IMR-90 (cell line): ENCODE results near the gene GDPD5. TPM values are rescaled to one million over a fixed set of nuclear protein-coding genes. Genes with fewer than 3 reads are reported as not detected.

Experiments
- ATAC-seq: fragments of 200-7000 bp; cut with Tn5 transposase; 2 replicates; pipeline ENCODE4 v1.9.1; 2020; ENCODE audit warnings: low read depth, mild to moderate bottlenecking, moderate library complexity
- BruUV-seq: library from RNA; stranded (reverse); fragments of 400-500 nt; replicated peaks from 2 replicates; lab custom pipeline; 2021; lab: Mats Ljungman, UMichigan
- CTCF ChIA-PET: fragments of 300-600 bp; formaldehyde crosslinking; extraction: SDS; loops from one replicate; lab custom pipeline; 2021; ENCODE audit warnings: antibody characterized with exemption; lab: Yijun Ruan, JAX
- POLR2A ChIA-PET: fragments of 300-600 bp; sonication (Branson Sonifier 250); formaldehyde crosslinking; loops from one replicate; lab custom pipeline; 2022; ENCODE audit warnings: antibody characterized with exemption; ENCODE audit not compliant: unreplicated experiment; lab: Charles Lee
- DNase-seq: peaks from one replicate; pipeline ENCODE4 v3.0.0; 2013
- H2AFZ ChIP-seq: replicated peaks from 2 replicates; pipeline ENCODE3; 2013; ENCODE audit warnings: low read length, mild to moderate bottlenecking; ENCODE audit not compliant: poor library complexity
- H2AK5ac ChIP-seq: 2 replicates; pipeline ENCODE4 v1.6.1; 2013; ENCODE audit warnings: low read depth, low read length, inconsistent platforms
- H2AK9ac ChIP-seq: replicated peaks from 2 replicates; pipeline ENCODE3; 2013; ENCODE audit warnings: mild to moderate bottlenecking, low read depth, low read length, moderate library complexity; ENCODE audit not compliant: poor library complexity
- H2BK120ac ChIP-seq: 2 replicates; pipeline ENCODE4 v1.6.1; 2013; ENCODE audit warnings: low read depth, low read length, inconsistent platforms
- H2BK15ac ChIP-seq: 3 replicates; pipeline ENCODE4 v1.6.1; 2013; ENCODE audit warnings: low read depth, low read length, inconsistent platforms
- H2BK20ac ChIP-seq: 2 replicates; pipeline ENCODE4 v1.6.1; 2013; ENCODE audit warnings: low read depth, mild to moderate bottlenecking, inconsistent platforms, low read length, moderate library complexity
- H2BK5ac ChIP-seq: 2 replicates; pipeline ENCODE4 v1.6.1; 2013; ENCODE audit warnings: mild to moderate bottlenecking, low read depth, low read length, inconsistent platforms; ENCODE audit not compliant: poor library complexity, severe bottlenecking
- H3K14ac ChIP-seq: replicated peaks from 2 replicates; pipeline ENCODE4 v1.6.1; 2013; ENCODE audit warnings: low read depth, low read length, inconsistent platforms
- H3K18ac ChIP-seq: 2 replicates; pipeline ENCODE4 v1.6.1; 2013; ENCODE audit warnings: low read depth, low read length, control low read depth
- H3K23ac ChIP-seq: 2 replicates; pipeline ENCODE4 v1.6.1; 2013; ENCODE audit warnings: low read depth, low read length, inconsistent platforms
- H3K27ac ChIP-seq: 2 replicates; pipeline ENCODE4 v1.5.1; 2013; ENCODE audit warnings: mild to moderate bottlenecking, control low read depth, low read length; ENCODE audit not compliant: insufficient read depth
- H3K27me3 ChIP-seq: 2 replicates; pipeline ENCODE4 v1.6.1; 2013; ENCODE audit warnings: low read length; ENCODE audit not compliant: control insufficient read depth, insufficient read depth
- H3K36me3 ChIP-seq: 2 replicates; pipeline ENCODE4 v1.6.1; 2013; ENCODE audit warnings: low read length, mixed read lengths; ENCODE audit not compliant: control insufficient read depth, insufficient read depth
- H3K4ac ChIP-seq: 2 replicates; pipeline ENCODE4 v1.6.1; 2013; ENCODE audit warnings: low read depth, low read length, inconsistent platforms
- H3K4me1 ChIP-seq: 2 replicates; pipeline ENCODE4 v1.6.1; 2013; ENCODE audit warnings: low read length, mixed read lengths; ENCODE audit not compliant: control insufficient read depth, insufficient read depth
- H3K4me2 ChIP-seq: 2 replicates; pipeline ENCODE4 v1.6.1; 2013; ENCODE audit warnings: low read depth, mild to moderate bottlenecking, control low read depth, low read length, moderate library complexity
- H3K4me3 ChIP-seq: 2 replicates; pipeline ENCODE4 v1.5.1; 2013; ENCODE audit warnings: low read depth, mild to moderate bottlenecking, control low read depth, low read length, moderate library complexity; ENCODE audit not compliant: insufficient read depth
- H3K56ac ChIP-seq: 2 replicates; pipeline ENCODE4 v1.6.1; 2013; ENCODE audit warnings: low read length, inconsistent platforms; ENCODE audit not compliant: insufficient read depth; ENCODE audit errors: extremely low read depth
- H3K79me1 ChIP-seq, 2 experiments: 2 replicates each; pipeline ENCODE4 v1.6.1; 2013; ENCODE audit warnings: low read length in 2 of 2, inconsistent platforms in 1 of 2, low read depth in 1 of 2
- H3K9ac ChIP-seq: 2 replicates; pipeline ENCODE4 v1.6.1; 2013; ENCODE audit warnings: low read depth, low read length, control low read depth
- H3K9me1 ChIP-seq: 2 replicates; pipeline ENCODE4 v1.6.1; 2013; ENCODE audit warnings: low read length, inconsistent platforms; ENCODE audit not compliant: insufficient read depth
- H3K9me3 ChIP-seq: 2 replicates; pipeline ENCODE4 v1.6.1; 2013; ENCODE audit warnings: low read length; ENCODE audit not compliant: control insufficient read depth, insufficient read depth
- H4K20me1 ChIP-seq: 2 replicates; pipeline ENCODE4 v1.6.1; 2013; ENCODE audit warnings: low read length, inconsistent platforms; ENCODE audit not compliant: insufficient read depth
- H4K5ac ChIP-seq: 2 replicates; pipeline ENCODE4 v1.6.1; 2013; ENCODE audit warnings: mild to moderate bottlenecking, low read depth, low read length, control low read depth
- H4K8ac ChIP-seq, 2 experiments: 2 replicates each; pipeline ENCODE4 v1.6.1; 2013; ENCODE audit warnings: low read depth in 2 of 2, low read length in 2 of 2, control low read depth in 1 of 2, inconsistent platforms in 1 of 2
- H4K91ac ChIP-seq: 2 replicates; pipeline ENCODE4 v1.6.1; 2013; ENCODE audit warnings: low read depth, low read length, inconsistent platforms; ENCODE audit not compliant: insufficient read depth
- BHLHE40 ChIP-seq: fragments of 150-350 bp; IDR thresholded peaks from 2 replicates; pipeline ENCODE4 v1.6.1; 2016; ENCODE audit warnings: mild to moderate bottlenecking, low read depth, low read length
- CEBPB ChIP-seq: IDR thresholded peaks from 2 replicates; pipeline ENCODE4 v1.6.1; 2012; ENCODE audit warnings: low read depth, low read length, improper control_type of control experiment
- CHD1 ChIP-seq: IDR thresholded peaks from 2 replicates; pipeline ENCODE4 v1.6.1; 2012; ENCODE audit warnings: low read depth, low read length, improper control_type of control experiment
- ELK1 ChIP-seq: fragments of 150-350 bp; IDR thresholded peaks from 2 replicates; pipeline ENCODE4 v1.6.1; 2016; ENCODE audit warnings: low read depth, mild to moderate bottlenecking, low read length, moderate library complexity, borderline replicate concordance
- FOS ChIP-seq: fragments of 150-350 bp; IDR thresholded peaks from 2 replicates; pipeline ENCODE4 v1.6.1; 2016; ENCODE audit warnings: low read depth, low read length
- MAZ ChIP-seq: IDR thresholded peaks from 2 replicates; pipeline ENCODE4 v1.6.1; 2012; ENCODE audit warnings: low read depth, mild to moderate bottlenecking, low read length, improper control_type of control experiment, moderate library complexity, borderline replicate concordance
- MXI1 ChIP-seq: IDR thresholded peaks from 2 replicates; pipeline ENCODE4 v1.6.1; 2012; ENCODE audit warnings: low read depth, mild to moderate bottlenecking, low read length, moderate library complexity, borderline replicate concordance
- NFE2L2 ChIP-seq: fragments of 150-350 bp; IDR thresholded peaks from 2 replicates; pipeline ENCODE4 v1.6.1; 2016; ENCODE audit warnings: low read depth, mild to moderate bottlenecking, low read length
- RFX5 ChIP-seq: IDR thresholded peaks from 2 replicates; pipeline ENCODE4 v1.8.0; 2012; ENCODE audit warnings: low read depth, mild to moderate bottlenecking, low read length, moderate library complexity
- SMC3 ChIP-seq: fragments of 150-350 bp; IDR thresholded peaks from 2 replicates; pipeline ENCODE4 v1.6.1; 2016; ENCODE audit warnings: low read depth, mild to moderate bottlenecking, antibody characterized with exemption, low read length, moderate library complexity
- USF2 ChIP-seq: fragments of 150-350 bp; IDR thresholded peaks from 2 replicates; pipeline ENCODE4 v1.6.1; 2017; ENCODE audit warnings: mild to moderate bottlenecking, antibody characterized with exemption, low read length, low read depth
- WGBS, 2 experiments: methylation state at CpG; one replicate each; pipeline versions ENCODE4 v1.1.5 to v1.1.7; 2013; ENCODE audit warnings: missing lambda C conversion rate in 2 of 2; ENCODE audit not compliant: insufficient read length in 1 of 2; ENCODE audit errors: extremely low coverage in 2 of 2; 5-methylcytosine and 5-hydroxymethylcytosine counted together
- dilution Hi-C: fragments of 300-500 bp; cut with HindIII; formaldehyde crosslinking; loops from one replicate; pipeline ENCODE4 v1.14.3; 2018; ENCODE audit warnings: low sequenced_read_pairs; ENCODE audit not compliant: unreplicated experiment
- in situ Hi-C: fragments of 300-500 bp; cut with MboI; formaldehyde crosslinking; loops from 3 replicates; pipeline ENCODE4 v1.14.3; 2019; ENCODE audit warnings: low sequenced_read_pairs, inconsistent platforms, mixed read lengths
- intact Hi-C: fragments of 100-400 bp; cut with micrococcal nuclease; formaldehyde crosslinking; loops from 2 replicates; pipeline ENCODE4 v1.10.0; 2022
- polyA plus RNA-seq, 3 experiments: library from polyadenylated mRNA; depleted of rRNA; stranded (reverse); fragments of >200 nt; gene quantifications; 2 replicates each; pipeline ENCODE4 v1.2.3, GENCODE V29; 2012; ENCODE audit warnings: low replicate concordance in 1 of 3
- total RNA-seq: library from RNA; depleted of rRNA; stranded (reverse); fragments of >200 nt; gene quantifications from 2 replicates; pipeline ENCODE4 v1.2.3, GENCODE V29; 2012

Gene GDPD5
- total and polyA plus RNA-seq, 2 of the 4 experiments (the other 2 are of a cell fraction) = 2.0 to 7.9 TPM

GRCh38 chr11:75481223-75481921 lies 44.4 kb downstream of the GDPD5 start:
- H3K36me3 ChIP-seq = no peaks in the 10 kb centered on the region
- no peak overlapping the region for H3K4ac ChIP-seq
- H4K5ac ChIP-seq = no peak overlapping the region
- intact Hi-C loops (no loop called here), dilution Hi-C loops (no loop called here), in situ Hi-C loops (no loop called here)
- peaks cover 2% of the 10 kb centered on the region; the same call in 1 of the 2 replicates for H3K9me1 ChIP-seq
- H2AK5ac ChIP-seq = no peak overlapping the region
- H3K23ac ChIP-seq = no peak overlapping the region
- ATAC-seq = no peak
- no peak overlapping the region for H4K91ac ChIP-seq
- no peak overlapping the region for H3K4me3 ChIP-seq
- H3K56ac ChIP-seq = no peak overlapping the region
- no peaks in the 10 kb centered on the region for H3K79me1 ChIP-seq
- no peak for TF ChIP-seq USF2
- TF ChIP-seq RFX5 = no peak
- TF ChIP-seq SMC3 = no peak
- no peak for TF ChIP-seq MAZ
- no peak for TF ChIP-seq CHD1
- no peak for TF ChIP-seq MXI1
- no peak for TF ChIP-seq FOS
- no peak for TF ChIP-seq BHLHE40
- no peak for TF ChIP-seq NFE2L2
- TF ChIP-seq CEBPB = no peak
- TF ChIP-seq ELK1 = no peak
- H3K14ac ChIP-seq = no peak overlapping the region
- H4K8ac ChIP-seq = no peak overlapping the region
- peaks cover 2% of the 10 kb centered on the region; the same call in 1 of the 2 replicates for H3K4me1 ChIP-seq
- H2BK5ac ChIP-seq = no peak overlapping the region
- H3K9ac ChIP-seq = no peak overlapping the region
- H2AFZ ChIP-seq = no peak overlapping the region
- no peaks in the 10 kb centered on the region for H3K9me3 ChIP-seq
- H3K4me2 ChIP-seq = no peak overlapping the region
- no CpG with 5 or more reads among the region's 9 CpGs for WGBS, 2 experiments
- ChIA-PET CTCF (no interaction called here), POLR2A (no interaction called here)
- no peak for DNase-seq
- no peak overlapping the region for H3K27ac ChIP-seq
- H3K27me3 ChIP-seq = no peaks in the 10 kb centered on the region; the same call in 1 of the 2 replicates
- no peak overlapping the region for H3K18ac ChIP-seq
- no peak overlapping the region for H2AK9ac ChIP-seq
- no TSS peak for BruUV-seq
- no peak overlapping the region for H2BK15ac ChIP-seq
- no peak overlapping the region for H2BK120ac ChIP-seq
- H2BK20ac ChIP-seq = no peak overlapping the region
- H4K20me1 ChIP-seq = no peaks in the 10 kb centered on the region
